Prostate gland (tissue), 2 donors: ENCODE results near the gene SIGLEC7.
A peak's percentile ranks its signal among the peaks of the same experiment; 100 is the strongest.

Source experiments
- POLR2A ChIP-seq: fragments of 450-650 bp; IDR thresholded peaks from one replicate; pipeline ENCODE4 v1.6.1; 2016; ENCODE audit warnings: antibody characterized with exemption, mild to moderate bottlenecking
- POLR2AphosphoS5 ChIP-seq: sonication (generic); formaldehyde crosslinking; IDR thresholded peaks from one replicate; pipeline ENCODE4 v1.6.1; 2017; ENCODE audit warnings: antibody characterized with exemption
- TF ChIP-seq, protein P1 (sequence below), 4 experiments: fragments of 200-600 bp in 2 of 4; fragments of 450-650 bp in 2 of 4; sonication (generic) in 2 of 4; IDR thresholded peaks; 1 replicate in 3 of 4; 2 replicates in 1 of 4; pipeline ENCODE4 v1.5.1; 2016 to 2019; ENCODE audit warnings: antibody characterized with exemption in 4 of 4, mild to moderate bottlenecking in 2 of 4, moderate library complexity in 2 of 4

DNA sequence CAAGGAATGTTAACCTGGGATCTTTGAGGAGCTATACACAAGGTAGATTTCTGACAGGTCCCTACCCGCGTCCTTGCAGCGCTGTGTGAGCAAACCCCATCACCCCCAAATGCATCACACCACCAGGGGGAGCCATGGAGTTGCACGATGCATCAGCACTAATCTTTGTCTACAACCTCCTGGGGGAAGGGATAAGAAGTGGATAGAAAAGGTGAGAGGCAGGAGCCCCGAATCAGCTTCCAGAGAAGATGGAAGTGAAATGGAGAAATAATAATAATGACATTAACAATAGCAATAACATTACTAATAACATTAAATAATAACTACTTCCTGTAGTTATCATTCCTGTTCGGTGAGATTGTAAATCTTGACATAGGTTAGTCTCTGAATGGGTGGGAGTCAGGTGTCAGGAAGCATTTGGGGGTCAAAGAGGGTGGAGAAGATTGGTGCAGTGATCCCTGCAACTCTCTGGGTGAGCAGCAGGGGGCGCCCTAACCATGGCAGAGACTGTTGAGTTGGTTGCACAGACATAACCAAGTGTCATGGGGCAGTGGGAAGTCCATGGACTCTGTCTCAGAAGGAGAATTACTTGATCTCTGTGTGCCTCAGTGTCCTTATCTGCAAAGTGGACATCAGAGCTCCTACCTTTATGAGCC is 16.5 kb downstream of the SIGLEC7 start:
- TF ChIP-seq, protein P1, sequence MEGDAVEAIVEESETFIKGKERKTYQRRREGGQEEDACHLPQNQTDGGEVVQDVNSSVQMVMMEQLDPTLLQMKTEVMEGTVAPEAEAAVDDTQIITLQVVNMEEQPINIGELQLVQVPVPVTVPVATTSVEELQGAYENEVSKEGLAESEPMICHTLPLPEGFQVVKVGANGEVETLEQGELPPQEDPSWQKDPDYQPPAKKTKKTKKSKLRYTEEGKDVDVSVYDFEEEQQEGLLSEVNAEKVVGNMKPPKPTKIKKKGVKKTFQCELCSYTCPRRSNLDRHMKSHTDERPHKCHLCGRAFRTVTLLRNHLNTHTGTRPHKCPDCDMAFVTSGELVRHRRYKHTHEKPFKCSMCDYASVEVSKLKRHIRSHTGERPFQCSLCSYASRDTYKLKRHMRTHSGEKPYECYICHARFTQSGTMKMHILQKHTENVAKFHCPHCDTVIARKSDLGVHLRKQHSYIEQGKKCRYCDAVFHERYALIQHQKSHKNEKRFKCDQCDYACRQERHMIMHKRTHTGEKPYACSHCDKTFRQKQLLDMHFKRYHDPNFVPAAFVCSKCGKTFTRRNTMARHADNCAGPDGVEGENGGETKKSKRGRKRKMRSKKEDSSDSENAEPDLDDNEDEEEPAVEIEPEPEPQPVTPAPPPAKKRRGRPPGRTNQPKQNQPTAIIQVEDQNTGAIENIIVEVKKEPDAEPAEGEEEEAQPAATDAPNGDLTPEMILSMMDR (IDR thresholded peaks at IDR 0.05) = peak in 3 of 4 experiments; percentile 42 to 54 (median 50)
- no peak for TF ChIP-seq POLR2AphosphoS5
- TF ChIP-seq POLR2A = no peak
